Ishikawa (cell line): ENCODE measurements around the gene PLXNB1.
A peak's percentile ranks its signal among the peaks of the same experiment; 100 is the strongest.

Source experiments
- CEBPB ChIP-seq: IDR thresholded peaks from 2 replicates; pipeline ENCODE4 v1.6.1; 2012
- CREB1 ChIP-seq: IDR thresholded peaks from 2 replicates; pipeline ENCODE4 v1.6.1; 2012; ENCODE audit warnings: low read depth
- EGR1 ChIP-seq: IDR thresholded peaks from 2 replicates; pipeline ENCODE4 v1.6.1; 2012
- EP300 ChIP-seq: IDR thresholded peaks from 2 replicates; pipeline ENCODE4 v1.6.1; 2012; ENCODE audit warnings: borderline replicate concordance
- FOXM1 ChIP-seq: IDR thresholded peaks from 2 replicates; pipeline ENCODE4 v1.6.1; 2012; ENCODE audit warnings: low read depth, borderline replicate concordance
- MAX ChIP-seq: IDR thresholded peaks from 2 replicates; pipeline ENCODE4 v1.6.1; 2012
- NFIC ChIP-seq: IDR thresholded peaks from 2 replicates; pipeline ENCODE4 v1.6.1; 2012
- RAD21 ChIP-seq: IDR thresholded peaks from 2 replicates; pipeline ENCODE4 v1.6.1; 2012; ENCODE audit warnings: low read depth
- REST ChIP-seq: IDR thresholded peaks from 2 replicates; pipeline ENCODE4 v1.6.1; 2012; ENCODE audit warnings: low read depth, mild to moderate bottlenecking
- TAF1 ChIP-seq: IDR thresholded peaks from 2 replicates; pipeline ENCODE4 v1.6.1; 2012; ENCODE audit warnings: low read depth, mild to moderate bottlenecking
- TCF12 ChIP-seq: IDR thresholded peaks from 2 replicates; pipeline ENCODE4 v1.6.1; 2012; ENCODE audit warnings: low read depth
- TEAD4 ChIP-seq: IDR thresholded peaks from 2 replicates; pipeline ENCODE4 v1.6.1; 2012
- USF1 ChIP-seq: IDR thresholded peaks from 2 replicates; pipeline ENCODE4 v1.6.1; 2012
- YY1 ChIP-seq: IDR thresholded peaks from 2 replicates; pipeline ENCODE4 v1.6.1; 2012; ENCODE audit warnings: low read depth
- ZBTB7A ChIP-seq: IDR thresholded peaks from 2 replicates; pipeline ENCODE4 v1.6.1; 2012; ENCODE audit warnings: low read depth

PLXNB1 gene

GRCh38 chr3:48429960-48430707 is at the start of gene PLXNB1:
Gene PLXNB1 (minus strand): TSS chr3:48430086. CDS start chr3:48424611, 5,475 bp downstream.
- TF ChIP-seq TCF12 (peak; percentile 54; the same call in 1 of the 2 replicates), YY1 (no peak), NFIC (peak; percentile 6; the same call in 1 of the 2 replicates), MAX (peak; percentile 55; the same call in 1 of the 2 replicates), RAD21 (no peak; the same call in 1 of the 2 replicates), REST (no peak), FOXM1 (no peak), TAF1 (peak; percentile 56; the same call in 1 of the 2 replicates), EP300 (peak; percentile 53; the same call in 1 of the 2 replicates), CEBPB (peak; percentile 95), TEAD4 (0 out of 2 replicates have a peak, but pooled peaks have one; percentile 8), USF1 (no peak), ZBTB7A (peak; percentile 86; the same call in 1 of the 2 replicates), EGR1 (no peak), CREB1 (no peak)

- TF ChIP-seq TCF12 (no peak), REST (no peak), ZBTB7A (no peak), NFIC (no peak), FOXM1 (no peak), CREB1 (no peak), MAX (no peak), RAD21 (no peak), EGR1 (no peak), TEAD4 (no peak), EP300 (no peak), CEBPB (no peak), YY1 (no peak), TAF1 (no peak), USF1 (no peak)
Observed at GRCh38 chr3:48478626-48479555, 49.0 kb upstream of the PLXNB1 start.

- TF ChIP-seq FOXM1 (no peak), EGR1 (no peak), NFIC (no peak)
Observed at GRCh38 chr3:48477959-48478520, 48.2 kb upstream of the PLXNB1 start.

GRCh38 chr3:48476426-48477053 is 46.7 kb upstream of the PLXNB1 start:
- TF ChIP-seq CREB1 (no peak), FOXM1 (no peak), EGR1 (no peak), ZBTB7A (no peak), MAX (no peak), CEBPB (no peak), TEAD4 (no peak), EP300 (no peak), RAD21 (no peak), TAF1 (no peak), NFIC (no peak), REST (no peak), YY1 (no peak), TCF12 (no peak)
